NCI-H2227 (cell line): ENCODE measurements around the gene RNU1-4.
"Not testable (repeated sequence)": the region's sequence is repeated elsewhere in the genome, so short reads cannot be mapped to it uniquely, and the experiment has no call there.

Experiments used
- DNase-seq: peaks from one replicate; lab custom pipeline; 2025; ENCODE audit not compliant: unreplicated experiment; lab: John Stamatoyannopoulos, UW

Gene RNU1-4

GRCh38 chr1:16707130-16708093 lies 32.9 kb upstream of the RNU1-4 start:
- DNase-seq = not testable (repeated sequence)

- DNase-seq = not testable (repeated sequence)
Observed at GRCh38 chr1:16708704-16709103, 31.6 kb upstream of the RNU1-4 start.

DNA sequence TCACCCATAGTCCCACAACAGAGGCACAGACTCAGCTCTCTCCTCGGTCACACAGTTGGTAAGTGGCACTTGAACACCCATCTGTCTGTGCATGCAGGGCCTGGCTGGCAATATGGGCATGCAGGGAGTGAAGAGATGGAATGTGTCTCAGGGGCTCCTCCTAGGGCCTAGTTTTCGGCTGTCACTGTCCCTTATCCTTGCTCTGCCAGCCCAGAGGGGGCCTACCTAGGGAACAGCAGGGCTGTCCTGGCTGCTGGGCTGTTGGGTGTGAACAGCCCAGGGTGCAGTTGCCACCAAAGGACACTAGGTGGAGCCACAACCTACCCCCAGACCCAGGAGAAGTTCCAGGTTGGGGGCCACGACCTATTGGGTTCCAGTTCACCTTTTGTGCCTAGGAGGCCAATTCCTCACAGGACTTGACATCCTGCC lies 30.6 kb upstream of the RNU1-4 start:
- peak; percentile 36 for DNase-seq

GRCh38 chr1:16710618-16711017 lies 29.7 kb upstream of the RNU1-4 start:
- not testable (repeated sequence) for DNase-seq

GRCh38 chr1:16712131-16712530 lies 28.2 kb upstream of the RNU1-4 start:
- not testable (repeated sequence) for DNase-seq

GRCh38 chr1:16712582-16712981 lies 27.7 kb upstream of the RNU1-4 start:
- DNase-seq = peak; percentile 66

- not testable (repeated sequence) for DNase-seq
Observed at GRCh38 chr1:16712984-16713383, 27.3 kb upstream of the RNU1-4 start.

- not testable (repeated sequence) for DNase-seq
Observed at GRCh38 chr1:16713480-16713879, 26.8 kb upstream of the RNU1-4 start.

DNA sequence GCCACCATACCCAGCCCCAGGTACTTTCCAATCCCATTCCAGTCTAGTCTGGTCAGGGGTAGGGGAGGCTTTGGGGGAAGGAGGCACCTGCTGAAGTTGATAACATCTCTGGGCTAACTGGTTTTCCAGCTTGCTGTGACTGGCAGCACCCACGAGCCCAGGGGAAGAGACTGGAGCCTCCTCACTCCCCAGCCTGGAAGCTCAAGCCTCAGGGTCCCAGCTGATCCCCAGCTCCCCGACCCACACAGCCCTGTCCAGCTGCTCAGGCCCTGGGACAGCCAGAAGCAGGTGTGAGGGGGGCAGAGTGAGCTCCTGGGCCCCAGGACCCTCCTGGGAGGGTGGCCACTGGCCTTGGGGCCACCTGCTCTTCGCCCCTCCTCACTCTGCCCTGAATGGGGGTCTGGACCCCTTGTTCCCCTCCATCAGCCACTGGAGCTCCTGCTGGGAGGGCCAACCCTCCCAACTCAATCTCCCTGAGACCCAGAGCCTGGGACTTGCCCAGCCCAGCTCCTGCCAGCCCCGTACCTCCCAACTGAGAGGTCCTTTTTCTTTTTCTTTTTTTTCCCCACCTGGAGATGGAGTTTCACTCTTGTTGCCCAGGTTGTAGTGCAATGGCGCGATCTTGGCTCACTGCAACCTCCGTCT lies 23.5 kb upstream of the RNU1-4 start:
- no peak for DNase-seq

DNA sequence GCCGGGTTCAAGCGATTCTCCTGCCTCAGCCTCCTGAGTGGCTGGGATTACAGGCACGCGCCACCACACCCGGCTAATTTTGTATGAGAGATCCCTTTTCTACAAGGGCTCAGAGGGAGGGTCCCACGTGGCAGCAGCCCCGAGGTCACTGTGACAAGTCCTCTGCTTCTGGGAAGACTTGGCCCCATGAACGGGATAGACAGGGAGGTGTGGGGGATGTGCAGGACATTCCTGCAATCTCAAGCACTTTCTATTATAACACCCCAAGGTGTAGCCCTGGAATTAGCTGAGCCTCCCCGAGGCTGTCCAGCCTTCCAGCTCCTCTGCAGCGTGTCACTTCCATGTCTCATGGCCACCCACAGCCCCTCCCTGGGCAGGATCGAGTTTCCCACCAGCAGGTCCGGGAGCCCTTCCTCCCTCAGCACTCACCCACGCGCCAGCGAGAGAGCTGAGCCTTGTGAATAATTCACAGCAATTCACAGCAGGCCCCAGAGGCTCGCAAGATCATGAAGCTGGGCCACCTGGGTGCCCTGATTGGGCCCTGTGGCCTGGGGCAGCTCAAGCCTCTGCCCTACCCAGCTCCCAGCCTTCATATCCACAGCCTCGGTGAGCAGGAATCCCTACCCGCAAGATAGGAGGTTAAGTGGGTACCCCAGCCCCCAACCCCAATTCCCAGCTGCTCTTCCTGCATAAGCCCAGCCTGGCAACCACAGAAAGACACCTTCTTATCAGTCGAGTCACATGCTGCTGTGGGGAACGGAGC lies 22.8 kb upstream of the RNU1-4 start:
- DNase-seq = no peak

DNA sequence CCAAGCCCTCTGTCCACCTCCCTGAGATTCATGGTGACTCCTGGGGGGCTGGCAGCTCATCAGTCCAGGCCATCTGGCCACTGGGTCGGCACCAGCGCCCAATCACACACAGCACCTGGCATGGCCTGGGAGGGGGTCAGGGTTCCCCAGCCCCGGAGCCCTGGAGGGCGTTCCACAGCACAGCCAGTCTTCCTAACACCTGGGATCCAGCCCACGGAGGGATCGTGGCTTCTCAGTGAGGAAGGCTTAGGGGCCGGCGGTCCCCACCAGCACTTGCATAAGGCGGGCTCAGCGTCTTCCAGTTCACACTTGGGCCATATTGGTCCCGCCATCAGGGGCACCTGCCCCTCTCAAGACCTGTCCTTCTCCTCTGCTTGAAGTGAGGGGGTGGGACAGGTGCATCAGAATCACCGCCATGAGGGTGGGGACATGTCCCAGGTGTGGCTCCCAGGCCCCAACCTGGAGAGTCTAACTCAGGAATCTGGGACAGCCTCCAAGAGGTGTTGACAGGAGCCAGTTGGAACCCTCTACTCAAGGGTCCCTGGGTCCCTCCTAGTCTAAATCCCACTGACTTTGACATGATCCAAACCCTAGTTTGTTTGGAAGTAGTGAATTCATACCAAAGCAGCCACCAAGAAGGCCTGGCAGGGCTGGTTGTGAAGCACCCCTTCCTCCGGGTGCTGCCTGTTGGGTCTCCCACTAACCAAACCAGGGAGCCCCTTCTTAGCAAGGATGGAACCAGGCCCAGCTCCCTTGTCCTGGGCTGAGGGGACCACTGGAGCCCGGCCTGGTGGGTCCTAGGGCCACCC lies 22.0 kb upstream of the RNU1-4 start:
- not testable (repeated sequence) for DNase-seq

GRCh38 chr1:16718908-16719533 lies 21.3 kb upstream of the RNU1-4 start:
- no peak for DNase-seq

DNA sequence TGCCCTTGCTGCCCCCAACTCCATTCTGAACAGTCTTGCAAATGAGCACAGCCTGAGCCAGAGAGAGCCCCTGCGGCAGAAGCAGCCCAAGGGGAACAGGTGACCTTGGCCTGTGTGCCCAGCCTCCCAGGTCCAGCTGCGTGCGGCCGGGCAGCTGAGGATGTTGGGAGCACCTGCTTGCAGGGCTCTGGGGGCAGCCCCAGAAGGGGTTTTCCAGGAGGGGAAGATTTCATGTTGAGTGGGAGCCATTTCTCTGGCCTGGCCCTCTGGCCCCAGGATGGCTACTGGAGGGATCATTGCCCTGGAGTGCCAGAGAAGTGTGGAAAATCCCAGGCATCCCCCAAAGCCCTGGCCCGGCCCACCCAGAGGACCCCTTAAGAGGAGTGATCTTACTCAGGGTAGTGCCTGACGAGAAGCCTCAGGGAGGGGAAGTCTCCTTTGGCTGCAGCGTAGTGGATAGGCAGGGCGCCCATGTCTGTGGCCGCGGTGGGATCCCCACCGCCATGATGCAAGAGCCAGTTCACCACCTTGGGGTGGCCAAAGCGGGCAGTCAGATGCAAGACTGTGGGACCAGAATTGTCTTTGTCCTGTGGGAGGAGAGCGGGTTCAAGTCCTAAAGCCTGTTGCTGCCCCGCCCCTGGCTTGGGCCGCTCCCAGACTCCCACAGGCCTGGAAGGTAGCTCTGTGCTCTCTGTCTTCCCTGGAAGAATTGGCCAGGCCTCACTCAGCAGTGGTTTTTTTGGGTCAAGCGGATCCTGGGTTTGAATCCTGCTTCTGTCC lies 20.6 kb upstream of the RNU1-4 start:
- DNase-seq = no peak

- no peak for DNase-seq
Observed at GRCh38 chr1:16720351-16721223, 19.7 kb upstream of the RNU1-4 start.

DNA sequence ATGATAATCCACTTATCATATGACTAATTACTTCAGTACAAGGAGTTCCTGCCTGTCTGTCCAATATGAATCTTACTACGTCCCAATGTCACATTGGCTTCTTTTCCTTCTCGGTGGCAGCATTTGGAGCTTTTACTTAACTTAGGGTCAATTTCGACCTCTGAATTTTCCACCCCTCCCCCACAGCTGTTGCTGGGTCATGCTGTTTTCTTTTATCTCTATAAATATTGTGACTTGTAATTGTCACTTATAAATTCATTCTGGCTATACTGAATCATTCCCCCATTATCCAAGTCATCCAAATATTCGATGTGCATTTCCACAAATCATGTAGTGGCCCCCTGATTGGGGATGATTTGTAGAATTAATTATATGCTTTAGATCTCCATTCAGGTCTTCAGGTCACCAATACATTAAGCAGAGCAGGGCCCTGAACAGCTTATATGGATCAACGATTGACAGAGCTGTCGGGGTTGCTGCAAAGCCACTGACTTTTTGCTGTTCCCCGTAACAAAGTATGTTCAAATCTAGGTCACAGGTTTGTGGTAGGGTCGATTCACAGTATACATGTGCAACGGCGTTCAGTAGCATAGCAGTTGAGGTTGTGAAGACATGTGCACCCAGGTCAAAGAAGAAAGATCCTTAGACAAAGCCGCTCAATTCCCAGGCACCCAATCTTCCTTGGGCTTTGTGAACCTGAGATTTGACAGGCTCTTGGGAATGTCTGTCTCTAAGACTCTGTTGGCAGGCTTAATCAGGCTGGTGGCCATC lies 18.3 kb upstream of the RNU1-4 start:
- no peak for DNase-seq

GRCh38 chr1:16724718-16725438 lies 15.4 kb upstream of the RNU1-4 start:
- no peak for DNase-seq
